H1 (cell line): Measurements from ENCODE around the gene PLA2G15.

Source experiments
- ASH2L ChIP-seq: fragments of 200-600, 300-600 bp; sonication (generic); IDR thresholded peaks from one replicate; pipeline ENCODE4 v1.7.1; 2017; ENCODE audit warnings: low read length
- CTCF ChIP-seq, 3 experiments: IDR thresholded peaks; 1 replicate in 2 of 3; 2 replicates in 1 of 3; pipeline versions ENCODE4 v1.5.1 to v1.6.1; 2011; ENCODE audit warnings: low read length in 3 of 3, mild to moderate bottlenecking in 3 of 3, inconsistent platforms in 2 of 3, low read depth in 1 of 3, moderate library complexity in 1 of 3; ENCODE audit not compliant: insufficient read depth in 1 of 3; ENCODE audit errors: control extremely low read depth in 1 of 3
- EP300 ChIP-seq, 2 experiments: IDR thresholded peaks; 1 replicate in 1 of 2; 2 replicates in 1 of 2; pipeline ENCODE4 v1.6.1; 2011 to 2012; ENCODE audit warnings: low read depth in 2 of 2, low read length in 2 of 2, mild to moderate bottlenecking in 2 of 2, borderline replicate concordance in 1 of 2, inconsistent platforms in 1 of 2, moderate library complexity in 1 of 2
- EZH2 ChIP-seq: fragments of 200-600 bp; sonication (generic); IDR thresholded peaks from 2 replicates; pipeline ENCODE4 v1.7.1; 2012; ENCODE audit warnings: low read depth, mild to moderate bottlenecking, moderate library complexity, low read length, inconsistent platforms; ENCODE audit not compliant: severe bottlenecking
- POLR2AphosphoS5 ChIP-seq: IDR thresholded peaks from 2 replicates; pipeline ENCODE4 v1.6.1; 2011; ENCODE audit warnings: low read depth, low read length
- POU5F1 ChIP-seq: IDR thresholded peaks from 2 replicates; pipeline ENCODE4 v1.6.1; 2011; ENCODE audit warnings: low read depth, mild to moderate bottlenecking, low read length, moderate library complexity
- SP1 ChIP-seq: IDR thresholded peaks from 2 replicates; pipeline ENCODE4 v1.6.1; 2011; ENCODE audit warnings: low read depth, low read length
- TAF1 ChIP-seq: IDR thresholded peaks from 2 replicates; pipeline ENCODE4 v1.6.1; 2011; ENCODE audit warnings: mild to moderate bottlenecking, low read depth, low read length
- TCF12 ChIP-seq: IDR thresholded peaks from 2 replicates; pipeline ENCODE4 v1.6.1; 2011; ENCODE audit warnings: low read depth, mild to moderate bottlenecking, low read length
- ZNF274 ChIP-seq: IDR thresholded peaks from 2 replicates; pipeline ENCODE4 v1.7.0; 2012; ENCODE audit warnings: low read length, borderline replicate concordance; ENCODE audit errors: extremely low read depth

- no peak for TF ChIP-seq ZNF274
- TF ChIP-seq CTCF (IDR thresholded peaks at IDR 0.05; ENCODE audit: control extremely low read depth in 1 of 3, insufficient read depth in 1 of 3, low read depth in 1 of 3, low read length in 3 of 3) = no peak
- no peak for TF ChIP-seq TCF12
- no peak for TF ChIP-seq EZH2
- no peak for TF ChIP-seq TAF1
- no peak for TF ChIP-seq ASH2L
- no peak for TF ChIP-seq EP300 (IDR thresholded peaks at IDR 0.05; ENCODE audit: borderline replicate concordance in 1 of 2, low read depth in 2 of 2, low read length in 2 of 2)
- TF ChIP-seq POLR2AphosphoS5 = peak; percentile 40; the same call in 1 of the 2 replicates
- TF ChIP-seq POU5F1 = no peak
- no peak for TF ChIP-seq SP1
These were observed 54.6 kb downstream of the PLA2G15 start for GRCh38 chr16:68299571-68300453.
